NCI-H2107 treated with DMSO at 0.1 percent for 48 hours (cell line): ENCODE results near the gene GPER1.
"Not testable (repeated sequence)": the region's sequence is repeated elsewhere in the genome, so short reads cannot be mapped to it uniquely, and the experiment has no call there.

Experiments used
- DNase-seq: peaks from one replicate; lab custom pipeline; 2025; ENCODE audit not compliant: unreplicated experiment; lab: John Stamatoyannopoulos, UW

Gene GPER1

DNA sequence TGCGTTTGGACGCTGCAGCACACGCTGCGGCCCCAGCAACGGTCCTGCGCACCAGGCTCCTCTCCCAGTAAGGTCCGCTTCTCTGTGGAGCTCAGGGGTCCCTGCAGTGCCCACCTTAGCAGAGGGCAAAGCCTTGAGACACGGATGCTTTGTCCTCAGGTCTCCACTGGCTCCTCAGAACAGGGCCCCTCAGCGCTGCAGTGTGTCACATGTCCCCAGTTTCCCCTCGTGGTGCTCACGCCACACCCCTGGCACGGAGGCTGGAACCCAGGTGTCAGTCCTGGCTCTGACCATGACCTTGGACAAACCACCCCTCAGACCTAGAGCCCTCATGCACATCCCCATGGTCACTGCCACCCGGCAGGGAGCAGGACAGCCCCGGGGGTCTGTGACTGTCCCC lies 19.9 kb upstream of the GPER1 start:
- DNase-seq: no peak

- DNase-seq: no peak
These were observed 19.3 kb upstream of the GPER1 start for GRCh38 chr7:1068619-1069018.

GRCh38 chr7:1070544-1071011 lies 17.3 kb upstream of the GPER1 start:
- no peak for DNase-seq

- no peak for DNase-seq
These were observed 16.1 kb upstream of the GPER1 start for GRCh38 chr7:1071731-1072254.

DNA sequence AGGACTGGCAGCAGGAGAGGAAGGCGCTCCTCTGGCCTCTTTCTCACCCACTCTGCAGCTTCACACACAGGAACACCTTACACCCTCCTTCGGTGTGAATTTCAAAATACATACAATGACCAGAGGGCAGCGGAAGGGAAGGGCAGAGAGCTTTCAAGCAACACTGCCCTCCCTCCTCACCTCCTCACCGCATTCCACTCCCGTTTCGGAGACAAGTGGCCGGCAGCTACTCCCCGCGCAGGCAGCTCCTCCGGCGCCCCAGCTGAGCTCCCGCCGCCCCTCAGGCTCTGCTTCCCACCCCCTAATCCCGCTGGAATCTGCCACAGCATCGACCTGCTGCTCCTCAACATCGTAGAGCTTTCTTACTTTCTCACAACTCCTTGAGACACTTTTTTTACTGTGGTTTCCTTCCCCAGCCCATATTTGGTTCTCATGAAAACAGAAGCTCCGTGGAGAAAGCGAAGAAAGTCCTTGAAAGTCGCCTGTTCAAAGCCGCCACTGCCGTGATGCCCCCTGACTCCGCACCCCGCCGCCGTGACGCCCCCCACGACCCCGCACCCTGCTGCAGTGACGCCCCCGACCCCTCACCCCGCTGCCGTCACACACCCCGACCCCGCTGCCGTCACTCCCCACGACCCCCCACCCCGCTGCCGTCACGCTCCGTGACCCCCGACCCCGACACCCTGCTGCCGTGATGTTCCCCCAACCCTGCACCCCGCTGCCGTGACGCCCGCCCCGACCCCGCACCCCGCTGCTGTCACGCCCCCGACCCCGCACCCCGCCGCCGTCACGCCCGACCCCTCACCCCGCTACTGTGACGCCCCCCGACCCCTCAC lies 14.6 kb upstream of the GPER1 start:
- no peak for DNase-seq

GRCh38 chr7:1074018-1074417 lies 13.9 kb upstream of the GPER1 start:
- not testable (repeated sequence) for DNase-seq

- DNase-seq: no peak
These were observed 13.1 kb upstream of the GPER1 start for GRCh38 chr7:1074593-1075431.

- no peak for DNase-seq
These were observed 11.5 kb upstream of the GPER1 start for GRCh38 chr7:1076184-1077072.

DNA sequence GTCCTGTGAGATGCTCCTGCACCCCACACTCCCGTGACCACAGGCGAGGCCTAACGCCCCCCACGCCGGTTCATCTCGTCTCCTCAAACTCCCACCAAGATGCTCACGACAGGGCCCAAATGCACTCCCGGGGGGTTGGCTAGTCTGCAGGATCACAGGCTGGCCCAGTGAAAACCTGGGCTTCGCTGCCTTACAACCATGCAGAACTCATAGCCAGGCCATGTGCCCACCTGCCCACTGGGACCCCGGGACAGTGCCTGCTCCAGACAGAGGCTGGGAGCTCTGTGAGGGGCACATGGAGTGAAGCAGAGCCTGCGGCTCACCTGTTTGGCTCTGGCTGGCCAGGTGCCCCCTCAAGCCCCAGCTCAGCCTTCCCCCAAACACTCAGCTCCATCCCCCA lies 9.4 kb upstream of the GPER1 start:
- DNase-seq: no peak

DNA sequence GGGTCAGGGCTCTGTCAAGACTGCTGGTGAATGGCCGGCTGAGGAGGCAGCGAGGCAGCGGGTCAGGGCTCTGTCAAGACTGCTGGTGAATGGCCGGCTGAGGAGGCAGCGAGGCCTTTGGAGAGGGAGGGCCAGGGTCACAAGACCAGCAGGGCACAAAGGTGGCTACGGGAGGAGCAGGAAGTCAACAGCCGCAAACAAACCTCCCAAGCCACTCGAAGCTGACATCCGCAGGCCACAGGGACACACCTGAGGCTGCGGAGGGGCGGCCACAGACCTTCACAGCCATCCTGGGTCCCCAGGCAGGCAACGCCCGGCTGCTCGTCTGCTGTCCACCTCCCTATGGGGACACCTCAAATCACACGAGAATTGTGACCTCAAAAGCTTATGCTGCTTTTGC lies 8.9 kb upstream of the GPER1 start:
- DNase-seq: no peak

DNA sequence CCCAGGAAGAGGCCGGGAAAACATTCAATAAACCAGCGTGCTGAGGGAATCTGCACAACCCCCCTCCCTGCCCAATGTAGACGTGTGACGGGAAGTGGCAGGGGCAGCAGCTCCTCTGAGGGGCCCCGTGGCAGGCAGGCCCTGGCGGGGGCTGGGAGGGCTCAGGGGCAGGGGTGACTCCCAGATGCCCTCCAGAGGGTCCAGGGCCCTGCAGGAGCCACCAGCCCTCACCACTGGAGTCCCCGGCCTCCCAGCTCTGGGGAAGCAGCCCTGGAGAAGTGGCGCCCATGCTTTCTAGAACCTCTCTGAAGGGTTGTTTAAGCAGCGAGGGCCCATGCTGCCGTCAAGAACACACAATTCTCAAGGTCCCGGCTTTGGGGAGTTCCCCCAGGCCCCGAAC lies 8.4 kb upstream of the GPER1 start:
- no peak for DNase-seq

- no peak for DNase-seq
These were observed 7.5 kb upstream of the GPER1 start for GRCh38 chr7:1080252-1080920.

DNA sequence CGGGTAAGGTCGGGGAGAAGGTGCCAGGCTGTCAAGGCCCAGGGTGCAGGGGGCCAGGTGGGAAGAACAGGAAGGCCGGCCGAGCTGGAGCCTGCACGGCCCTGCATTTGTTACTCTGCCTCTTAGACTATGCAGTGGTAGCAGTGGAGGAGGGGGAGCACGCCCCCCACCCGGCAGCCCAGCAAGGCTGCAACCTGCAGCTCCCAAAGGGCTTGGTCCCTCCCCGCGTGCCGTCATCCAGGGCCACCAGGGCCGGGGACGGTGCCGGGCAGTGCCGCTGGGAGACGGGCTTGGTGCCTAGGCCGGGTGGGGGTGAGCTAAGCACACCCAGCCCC lies 7.0 kb upstream of the GPER1 start:
- DNase-seq: no peak

DNA sequence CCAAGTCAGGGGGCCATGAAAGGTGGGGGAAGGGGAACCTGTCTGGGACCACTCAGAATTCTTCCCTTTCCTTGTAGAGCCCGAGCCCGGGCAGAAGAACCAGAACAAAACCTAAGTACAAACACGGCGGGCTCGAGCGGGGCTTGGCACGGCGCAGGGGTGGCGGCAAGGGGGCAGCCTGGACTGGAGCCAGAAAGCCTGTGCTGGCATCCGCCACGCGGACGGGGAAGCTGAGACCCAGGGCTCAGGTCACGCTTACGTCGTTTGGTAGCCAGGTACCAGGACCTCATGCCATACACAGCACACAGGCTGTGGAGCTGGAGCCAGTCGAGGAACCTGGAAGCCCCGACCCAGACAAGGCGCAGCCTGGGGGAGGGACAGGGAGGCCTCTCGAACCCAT lies 6.6 kb upstream of the GPER1 start:
- DNase-seq: no peak

- DNase-seq: peak; percentile 53
These were observed 5.9 kb upstream of the GPER1 start for GRCh38 chr7:1081931-1082401.

GRCh38 chr7:1083729-1084657 lies 3.9 kb upstream of the GPER1 start:
- no peak for DNase-seq

GRCh38 chr7:1085266-1085665 lies 2.6 kb upstream of the GPER1 start:
- DNase-seq: no peak

- peak; percentile 50 for DNase-seq
These were observed 1.9 kb upstream of the GPER1 start for GRCh38 chr7:1085910-1086421.
